GM23248 (cell line): ENCODE measurements around the gene NMT2. TPM values are rescaled to one million over a fixed set of nuclear protein-coding genes. Genes with fewer than 3 reads are reported as not detected.
A peak's percentile ranks its signal among the peaks of the same experiment; 100 is the strongest.

Source experiments
- DNase-seq: peaks from one replicate; pipeline ENCODE4 v3.0.0-alpha.2; 2015
- H2AFZ ChIP-seq: fragments of 200-600 bp; sonication (generic); 2 replicates; pipeline ENCODE4 v1.6.1; 2016; ENCODE audit warnings: antibody characterized with exemption
- H3F3A ChIP-seq: fragments of 200-600 bp; sonication (generic); 2 replicates; pipeline ENCODE4 v1.6.1; 2016; ENCODE audit warnings: mild to moderate bottlenecking, antibody characterized with exemption, mixed run types; ENCODE audit not compliant: insufficient read depth
- H3K27ac ChIP-seq: fragments of 200-600 bp; sonication (generic); 2 replicates; pipeline ENCODE4 v1.5.1; 2016; ENCODE audit warnings: mild to moderate bottlenecking
- H3K27me3 ChIP-seq: fragments of 200-600 bp; sonication (generic); replicated peaks from 2 replicates; pipeline ENCODE4 v1.6.1; 2016; ENCODE audit warnings: mild to moderate bottlenecking; ENCODE audit not compliant: insufficient read depth
- H3K36me3 ChIP-seq: fragments of 200-600 bp; sonication (generic); 2 replicates; pipeline ENCODE4 v1.6.1; 2016; ENCODE audit warnings: low read depth, mild to moderate bottlenecking
- H3K4me1 ChIP-seq: fragments of 200-600 bp; sonication (generic); 2 replicates; pipeline ENCODE4 v1.6.1; 2016; ENCODE audit warnings: mild to moderate bottlenecking; ENCODE audit not compliant: insufficient read depth
- H3K4me2 ChIP-seq: fragments of 200-600 bp; sonication (generic); one replicate; pipeline ENCODE4 v1.6.1; 2016; ENCODE audit warnings: mild to moderate bottlenecking; ENCODE audit not compliant: unreplicated experiment
- H3K4me3 ChIP-seq: fragments of 200-600 bp; sonication (generic); 2 replicates; pipeline ENCODE4 v1.5.1; 2016; ENCODE audit warnings: mild to moderate bottlenecking
- H3K79me2 ChIP-seq: fragments of 200-600 bp; sonication (generic); 2 replicates; pipeline ENCODE4 v1.6.1; 2016; ENCODE audit warnings: mild to moderate bottlenecking; ENCODE audit not compliant: insufficient read depth
- H3K9ac ChIP-seq: fragments of 200-600 bp; sonication (generic); 2 replicates; pipeline ENCODE4 v1.6.1; 2016; ENCODE audit warnings: mild to moderate bottlenecking
- H3K9me2 ChIP-seq: fragments of 200-600 bp; sonication (generic); 2 replicates; pipeline ENCODE4 v1.6.1; 2016; ENCODE audit warnings: mixed run types, mild to moderate bottlenecking, moderate library complexity; ENCODE audit not compliant: insufficient read depth
- H3K9me3 ChIP-seq: fragments of 200-600 bp; sonication (generic); one replicate; pipeline ENCODE4 v1.6.1; 2017; ENCODE audit warnings: low read depth
- H4K20me1 ChIP-seq: fragments of 200-600 bp; sonication (generic); 2 replicates; pipeline ENCODE4 v1.6.0; 2016; ENCODE audit not compliant: insufficient read depth
- EZH2 ChIP-seq: fragments of 200-600 bp; sonication (generic); IDR thresholded peaks from 2 replicates; pipeline ENCODE4 v1.6.1; 2018; ENCODE audit warnings: antibody characterized with exemption, mild to moderate bottlenecking; ENCODE audit not compliant: insufficient read depth, poor library complexity, severe bottlenecking
- EZH2phosphoT487 ChIP-seq: fragments of 200-600 bp; sonication (generic); IDR thresholded peaks from 2 replicates; pipeline ENCODE4 v1.6.1; 2018; ENCODE audit warnings: antibody characterized with exemption, moderate library complexity, mild to moderate bottlenecking, low read depth; ENCODE audit not compliant: insufficient read depth
- WGBS, 2 experiments: methylation state at CpG; one replicate each; pipeline ENCODE4 v1.1.6; 2015 to 2017; ENCODE audit warnings: low lambda C conversion rate in 2 of 2, low coverage in 1 of 2; ENCODE audit errors: missing lambda C conversion rate in 2 of 2; 5-methylcytosine and 5-hydroxymethylcytosine counted together
- in situ Hi-C: fragments of 300-500 bp; cut with MboI; formaldehyde crosslinking; loops from 2 replicates; pipeline ENCODE4 v1.15.0; 2020
- polyA plus RNA-seq: library from polyadenylated mRNA; unstranded; fragments of >200 nt; fragmentation: Nextera tagmentation; extraction: Ambion mirVana; gene quantifications from 2 replicates; pipeline ENCODE4 v1.2.1, GENCODE V29; 2016
- total RNA-seq: library from RNA; depleted of rRNA; stranded (reverse); fragments of >200 nt; shearing (Covaris generic); gene quantifications from 2 replicates; pipeline ENCODE4 v1.2.3, GENCODE V29; 2014

NMT2 gene
- total and polyA plus RNA-seq, 2 experiments from 2014 or later, result 26.3 to 35.9 TPM

GRCh38 chr10:15092855-15093408 lies 75.6 kb downstream of the NMT2 start:
- Histone ChIP-seq H3K4me3 (no peak overlapping the region), H4K20me1 (no peaks in the 10 kb centered on the region), H2AFZ (no peak overlapping the region), H3K9me3 (no peaks in the 10 kb centered on the region), H3K79me2 (peaks cover 3% of the 10 kb centered on the region), H3K27me3 (no peaks in the 10 kb centered on the region), H3K9ac (no peak overlapping the region), H3K9me2 (no peaks in the 10 kb centered on the region), H3K36me3 (no peaks in the 10 kb centered on the region), H3K27ac (no peak overlapping the region), H3K4me2 (no peak overlapping the region), H3F3A (peaks cover 4% of the 10 kb centered on the region; the same call in 1 of the 2 replicates), H3K4me1 (no peaks in the 10 kb centered on the region)
- TF ChIP-seq EZH2phosphoT487, result no peak
- no peak for TF ChIP-seq EZH2
- DNase-seq, result no peak
- 78 to 83% methylated on average over 11 to 16 of the region's 16 CpGs for WGBS, 2 experiments
- in situ Hi-C loops, result no loop called here

DNA sequence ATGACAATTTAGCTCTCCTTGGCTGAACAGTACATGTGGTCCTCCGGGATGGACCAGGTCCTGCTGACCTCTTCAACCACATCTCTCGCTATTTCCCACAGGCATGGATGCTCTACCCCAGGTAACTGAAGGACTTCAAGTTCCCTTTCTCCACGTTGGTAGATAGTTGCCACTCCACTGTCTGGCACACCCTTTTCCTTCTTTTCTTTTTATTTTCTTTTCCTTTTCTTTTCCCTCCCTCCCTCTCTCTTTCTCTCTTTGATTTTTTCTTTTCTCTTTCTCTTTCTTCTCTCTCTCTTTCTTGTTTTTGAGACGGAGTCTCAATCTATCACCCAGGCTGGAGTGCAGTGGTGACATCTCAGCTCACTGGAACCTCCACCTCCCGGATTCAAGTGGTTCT lies 77.1 kb downstream of the NMT2 start:
- H3K4me3 ChIP-seq, result no peak overlapping the region
- no peaks in the 10 kb centered on the region for H3K9me3 ChIP-seq
- H3K79me2 ChIP-seq, result no peaks in the 10 kb centered on the region
- H4K20me1 ChIP-seq, result no peaks in the 10 kb centered on the region
- in situ Hi-C loops, result no loop called here
- H3K27me3 ChIP-seq, result no peaks in the 10 kb centered on the region
- no peak overlapping the region for H3K4me2 ChIP-seq
- no peak overlapping the region for H2AFZ ChIP-seq
- H3K27ac ChIP-seq, result no peak overlapping the region
- no peak for DNase-seq
- no peaks in the 10 kb centered on the region for H3K36me3 ChIP-seq
- no peaks in the 10 kb centered on the region for H3F3A ChIP-seq
- no peaks in the 10 kb centered on the region for H3K4me1 ChIP-seq
- TF ChIP-seq EZH2phosphoT487, result no peak
- no peak for TF ChIP-seq EZH2
- H3K9me2 ChIP-seq, result no peaks in the 10 kb centered on the region
- H3K9ac ChIP-seq, result no peak overlapping the region
- WGBS, 2 experiments, result 65 to 66% methylated on average over 5 of the region's 5 CpGs

- WGBS, 2 experiments, result 5 to 6% methylated on average over 57 to 62 of the region's 63 CpGs
- peak within 1 kb of the TSS; percentile 75 for H3K4me3 ChIP-seq
- H3K9me3 ChIP-seq, result no peaks in the 10 kb centered on the region
- TF ChIP-seq EZH2phosphoT487 (no peak), EZH2 (no peak)
- H3K4me1 ChIP-seq, result 0 out of 2 replicates have a peak, but pooled peaks cover 5% of the 10 kb centered on the region
- H3K36me3 ChIP-seq, result no peaks in the 10 kb centered on the region
- no peaks in the 10 kb centered on the region for H4K20me1 ChIP-seq
- DNase-seq, result peak; percentile 91
- H3K4me2 ChIP-seq, result peak within 1 kb of the TSS; percentile 77
- no peaks in the 10 kb centered on the region for H3K27me3 ChIP-seq
- H2AFZ ChIP-seq, result peak within 1 kb of the TSS; percentile 92
- no peaks in the 10 kb centered on the region for H3K9me2 ChIP-seq
- no peak within 1 kb of the TSS for H3K27ac ChIP-seq
- H3K79me2 ChIP-seq, result no peaks in the 10 kb centered on the region
- in situ Hi-C loops, result no loop called here
- no peak within 1 kb of the TSS for H3K9ac ChIP-seq
- peaks cover 11% of the 10 kb centered on the region; the same call in 1 of the 2 replicates for H3F3A ChIP-seq
Observed at GRCh38 chr10:15088428-15089261, 79.8 kb downstream of the NMT2 start, which contains the start of gene ACBD7. TSS of gene ACBD7 (minus strand) at chr10:15088776. CDS start at chr10:15088728, 48 bp downstream.

DNA sequence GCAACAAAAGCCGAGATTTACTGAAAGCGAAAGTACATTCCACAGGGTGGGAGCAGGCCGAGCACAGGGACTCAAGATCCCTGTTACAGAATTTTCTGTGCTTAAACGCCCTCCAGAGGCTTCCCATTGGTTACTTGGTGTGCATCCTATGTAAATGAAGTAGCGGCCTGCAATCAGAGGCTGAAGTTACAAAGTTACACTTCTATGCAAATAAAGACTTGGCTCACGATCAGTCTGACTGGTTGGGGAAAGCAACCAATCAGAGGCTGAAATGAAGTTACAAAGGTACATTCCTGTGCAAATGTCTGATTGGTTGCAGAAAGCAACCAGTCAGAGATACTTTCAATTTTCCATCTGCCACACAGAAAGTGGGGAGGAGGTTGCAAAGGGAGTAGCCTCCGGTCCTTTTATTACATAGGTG lies 84.0 kb downstream of the NMT2 start:
- Histone ChIP-seq H3K27ac (peak overlapping the region; percentile 29; the same call in 1 of the 2 replicates), H3K27me3 (no peaks in the 10 kb centered on the region), H3K36me3 (no peaks in the 10 kb centered on the region), H4K20me1 (no peaks in the 10 kb centered on the region), H3K4me3 (peak overlapping the region; percentile 69), H2AFZ (peak overlapping the region; percentile 93), H3K9me2 (no peaks in the 10 kb centered on the region), H3K79me2 (no peaks in the 10 kb centered on the region), H3K4me2 (peak overlapping the region; percentile 80), H3F3A (peaks cover 11% of the 10 kb centered on the region; the same call in 1 of the 2 replicates), H3K9me3 (no peaks in the 10 kb centered on the region), H3K9ac (peak overlapping the region; percentile 68), H3K4me1 (0 out of 2 replicates have a peak, but pooled peaks cover 5% of the 10 kb centered on the region)
- 0 to 2% methylated on average over 7 of the region's 7 CpGs for WGBS, 2 experiments
- no peak for TF ChIP-seq EZH2
- TF ChIP-seq EZH2phosphoT487, result no peak
- DNase-seq, result peak; percentile 93
- in situ Hi-C loops, result no loop called here
